DND-41 (cell line): ENCODE measurements around the gene KRTAP12-1.

Experiments
- CTCF ChIP-seq: IDR thresholded peaks from 2 replicates; pipeline ENCODE4 v1.5.1; 2012; ENCODE audit warnings: borderline replicate concordance, low read length, moderate library complexity, mild to moderate bottlenecking; ENCODE audit not compliant: poor library complexity, severe bottlenecking; ENCODE audit errors: extremely low read depth
- EZH2 ChIP-seq: IDR thresholded peaks from 3 replicates; pipeline ENCODE4 v1.6.1; 2012; ENCODE audit warnings: borderline replicate concordance, low read depth, mild to moderate bottlenecking, moderate library complexity, low read length, inconsistent platforms; ENCODE audit not compliant: severe bottlenecking

DNA sequence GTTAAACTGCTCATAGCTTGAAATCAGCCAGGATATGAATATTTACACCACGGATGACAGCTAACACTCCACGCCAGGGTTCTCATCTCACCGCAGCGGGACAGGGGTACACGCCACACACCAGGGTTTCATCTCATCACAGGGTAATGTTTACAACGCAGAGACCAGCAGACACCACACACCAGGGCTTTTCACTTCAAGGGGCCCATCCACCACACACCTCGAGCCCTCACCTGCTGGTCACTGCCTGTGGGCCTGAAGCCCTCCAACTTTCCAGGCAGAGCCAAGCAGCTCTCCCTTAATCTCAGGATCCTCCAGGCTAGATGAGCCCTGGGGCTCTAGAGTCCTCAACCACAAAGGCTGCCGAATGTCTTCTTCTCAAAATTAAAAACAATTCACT lies 13.7 kb upstream of the KRTAP12-1 start:
- no peak for TF ChIP-seq CTCF
- no peak for TF ChIP-seq EZH2
